HCT116 (cell line): ENCODE measurements around the gene CREBRF. TPM values are rescaled to one million over a fixed set of nuclear protein-coding genes. Genes with fewer than 3 reads are reported as not detected.
A peak's percentile ranks its signal among the peaks of the same experiment; 100 is the strongest.

Experiments
- ATAC-seq: fragments of 200-7000 bp; cut with Tn5 transposase; 2 replicates; pipeline ENCODE4 v1.9.1; 2020; ENCODE audit warnings: mild to moderate bottlenecking, moderate library complexity
- BruUV-seq: library from RNA; stranded (reverse); fragments of 400-500 nt; replicated peaks from 2 replicates; lab custom pipeline; 2021; lab: Mats Ljungman, UMichigan
- CTCF ChIA-PET: fragments of 300-600 bp; sonication (Branson Sonifier 250); formaldehyde crosslinking; loops from one replicate; lab custom pipeline; 2021; ENCODE audit warnings: antibody characterized with exemption; lab: Charles Lee
- POLR2A ChIA-PET: fragments of 300-600, 350-600 bp; sonication (Branson Sonifier 250); formaldehyde crosslinking; loops from one replicate; lab custom pipeline; 2021; ENCODE audit warnings: antibody characterized with exemption; lab: Charles Lee
- RAD21 ChIA-PET, 2 experiments: fragments of 300-600 bp; sonication (Branson Sonifier 250); formaldehyde crosslinking; loops; one replicate each; lab custom pipeline; 2023; ENCODE audit warnings: low total read pairs in 2 of 2; ENCODE audit not compliant: uncharacterized antibody in 2 of 2, unreplicated experiment in 2 of 2, low non-redundant PET in 1 of 2; lab: Charles Lee
- DNase-seq: peaks from one replicate; pipeline ENCODE4 v3.0.0-alpha.2; 2010; ENCODE audit warnings: low read depth, low spot score
- H2AFZ ChIP-seq: fragments of 200-600 bp; shearing (Covaris generic), sonication (generic); 2 replicates; pipeline ENCODE4 v1.6.1; 2017; ENCODE audit warnings: low read depth, mixed run types, mixed read lengths, antibody characterized with exemption, low read length; ENCODE audit not compliant: poor library complexity, severe bottlenecking
- H3K27ac ChIP-seq: 2 replicates; pipeline ENCODE4 v1.5.1; 2012; ENCODE audit warnings: low read depth, low read length
- H3K27me3 ChIP-seq: fragments of 200-600 bp; sonication (generic); 2 replicates; pipeline ENCODE4 v1.6.1; 2016; ENCODE audit warnings: mixed run types, low read length, mixed read lengths; ENCODE audit not compliant: insufficient read depth
- H3K36me3 ChIP-seq, 2 experiments: fragments of 200-500 bp in 1 of 2; fragments of 200-600 bp in 1 of 2; sonication (Bioruptor generic) in 1 of 2; sonication (generic) in 1 of 2; 2 replicates each; pipeline versions ENCODE4 v1.5.1 to v1.6.1; 2014 to 2016; ENCODE audit warnings: low read length in 2 of 2, inconsistent platforms in 1 of 2, mixed read lengths in 1 of 2, mixed run types in 1 of 2; ENCODE audit not compliant: insufficient read depth in 2 of 2, control insufficient read depth in 1 of 2
- H3K4me1 ChIP-seq, 2 experiments: fragments of 200-600 bp in 1 of 2; sonication (generic) in 1 of 2; 2 replicates each; pipeline versions ENCODE4 v1.5.1 to v1.6.1; 2012 to 2017; ENCODE audit warnings: low read length in 2 of 2, inconsistent platforms in 1 of 2, mild to moderate bottlenecking in 1 of 2, mixed read lengths in 1 of 2, mixed run types in 1 of 2, moderate library complexity in 1 of 2; ENCODE audit not compliant: insufficient read depth in 2 of 2, control insufficient read depth in 1 of 2
- H3K4me2 ChIP-seq: fragments of 200-600 bp; sonication (generic); 2 replicates; pipeline ENCODE4 v1.6.1; 2017; ENCODE audit warnings: mixed run types, low read length, mixed read lengths
- H3K4me3 ChIP-seq, 2 experiments: fragments of 200-600 bp in 1 of 2; sonication (generic) in 1 of 2; replicated peaks in 1 of 2; 2 replicates each; pipeline ENCODE4 v1.5.1; 2011 to 2016; ENCODE audit warnings: low read length in 2 of 2, control low read depth in 1 of 2, low read depth in 1 of 2, mild to moderate bottlenecking in 1 of 2, mixed read lengths in 1 of 2, mixed run types in 1 of 2
- H3K79me2 ChIP-seq: fragments of 200-600 bp; sonication (generic); 2 replicates; pipeline ENCODE4 v1.6.1; 2017; ENCODE audit warnings: mild to moderate bottlenecking, mixed run types, low read length, moderate library complexity, mixed read lengths; ENCODE audit not compliant: insufficient read depth
- H3K9ac ChIP-seq: fragments of 200-600 bp; sonication (generic); 2 replicates; pipeline ENCODE4 v1.6.1; 2016; ENCODE audit warnings: low read length, mixed read lengths
- H3K9me2 ChIP-seq: fragments of 200-600 bp; sonication (generic), shearing (Covaris generic); 2 replicates; pipeline ENCODE4 v1.6.1; 2017; ENCODE audit warnings: mixed run types, mild to moderate bottlenecking, moderate library complexity; ENCODE audit not compliant: insufficient read depth
- H3K9me3 ChIP-seq, 2 experiments: fragments of 200-500 bp in 1 of 2; fragments of 200-600 bp in 1 of 2; sonication (Bioruptor generic) in 1 of 2; sonication (generic) in 1 of 2; 2 replicates each; pipeline ENCODE4 v1.6.1; 2014 to 2017; ENCODE audit warnings: low read length in 2 of 2, mixed read lengths in 2 of 2, inconsistent platforms in 1 of 2, low read depth in 1 of 2, mild to moderate bottlenecking in 1 of 2, mixed run types in 1 of 2, moderate library complexity in 1 of 2; ENCODE audit not compliant: control insufficient read depth in 1 of 2, insufficient read depth in 1 of 2
- H4K20me1 ChIP-seq: fragments of 200-600 bp; sonication (generic), shearing (Covaris generic); 2 replicates; pipeline ENCODE4 v1.6.1; 2017; ENCODE audit warnings: mixed run types, mild to moderate bottlenecking, moderate library complexity; ENCODE audit not compliant: insufficient read depth
- CBX3 ChIP-seq: IDR thresholded peaks from 2 replicates; pipeline ENCODE4 v1.6.1; 2012; ENCODE audit warnings: low read depth
- EGR1 ChIP-seq: IDR thresholded peaks from 2 replicates; pipeline ENCODE4 v1.6.1; 2012; ENCODE audit warnings: low read depth
- ELF1 ChIP-seq: IDR thresholded peaks from 2 replicates; pipeline ENCODE4 v1.6.1; 2012; ENCODE audit warnings: low read depth, borderline replicate concordance
- EZH2 ChIP-seq: fragments of 200-600 bp; sonication (generic); IDR thresholded peaks from 2 replicates; pipeline ENCODE4 v1.6.1; 2017; ENCODE audit warnings: antibody characterized with exemption, mixed run types
- EZH2phosphoT487 ChIP-seq: fragments of 200-600 bp; IDR thresholded peaks from 2 replicates; pipeline ENCODE4 v1.6.1; 2018; ENCODE audit warnings: antibody characterized with exemption, borderline replicate concordance
- POLR2A ChIP-seq: IDR thresholded peaks from 2 replicates; pipeline ENCODE4 v1.7.0; 2011; ENCODE audit warnings: borderline replicate concordance; ENCODE audit not compliant: insufficient read depth, insufficient read length; ENCODE audit errors: extremely low read depth
- RAD21 ChIP-seq: IDR thresholded peaks from 2 replicates; pipeline ENCODE4 v1.6.1; 2012; ENCODE audit warnings: low read depth, mild to moderate bottlenecking
- SP1 ChIP-seq: IDR thresholded peaks from 2 replicates; pipeline ENCODE4 v1.6.1; 2012; ENCODE audit warnings: low read depth
- ZFX ChIP-seq: fragments of 450-650 bp; IDR thresholded peaks from 2 replicates; pipeline ENCODE4 v1.6.1; 2017
- intact Hi-C: fragments of 100-400 bp; cut with micrococcal nuclease; formaldehyde crosslinking; loops from 2 replicates; pipeline ENCODE4 v1.10.0; 2022
- total RNA-seq: library from RNA; stranded (reverse); gene quantifications from one replicate; pipeline ENCODE4 v1.2.1, GENCODE V29; 2021; ENCODE audit not compliant: unreplicated experiment
- TF ChIP-seq, protein P1 (sequence below): IDR thresholded peaks from 2 replicates; pipeline ENCODE4 v1.6.1; 2011; ENCODE audit warnings: mild to moderate bottlenecking, low read length, moderate library complexity; ENCODE audit not compliant: insufficient replicate concordance; ENCODE audit errors: extremely low read depth
- TF ChIP-seq, protein P2 (sequence below): IDR thresholded peaks from 2 replicates; pipeline ENCODE4 v1.6.1; 2012
- TF ChIP-seq, protein P3 (sequence below), 3 experiments: fragments of 200-600 bp in 1 of 3; sonication (generic) in 1 of 3; IDR thresholded peaks in 2 of 3; conservative IDR thresholded peaks in 1 of 3; 2 replicates each; pipeline ENCODE4 v1.5.1; 2012 to 2017; ENCODE audit warnings: low read depth in 2 of 3, low read length in 2 of 3, antibody characterized with exemption in 1 of 3, borderline replicate concordance in 1 of 3, control low read depth in 1 of 3, mild to moderate bottlenecking in 1 of 3, mixed read lengths in 1 of 3, mixed run types in 1 of 3, moderate library complexity in 1 of 3; ENCODE audit not compliant: insufficient read depth in 1 of 3
- TF ChIP-seq, protein P4 (sequence below): IDR thresholded peaks from 2 replicates; pipeline ENCODE4 v1.6.1; 2012

Gene CREBRF
- total RNA-seq, 1 experiment from 2014 or later = 7.7 TPM

DNA sequence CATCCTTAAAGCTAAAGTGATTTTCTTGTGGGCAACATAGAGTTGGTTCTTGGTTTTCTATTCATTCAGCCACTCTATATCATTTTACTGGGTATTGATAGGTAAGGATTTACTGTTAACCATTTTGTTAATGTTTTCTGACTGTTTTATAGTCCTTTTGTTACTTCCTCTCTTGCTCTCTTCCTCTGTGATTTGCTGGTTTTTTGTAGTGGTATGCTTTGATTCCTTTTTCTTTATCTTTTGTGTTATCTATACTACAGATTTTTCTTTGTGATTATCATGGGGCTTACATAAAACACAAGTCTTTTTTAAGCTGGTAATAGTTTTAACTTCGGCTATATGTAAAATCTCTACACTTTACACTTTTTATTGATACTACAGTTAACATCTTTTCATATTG is 43.3 kb downstream of the CREBRF start (continued):
- TF ChIP-seq, protein P1, sequence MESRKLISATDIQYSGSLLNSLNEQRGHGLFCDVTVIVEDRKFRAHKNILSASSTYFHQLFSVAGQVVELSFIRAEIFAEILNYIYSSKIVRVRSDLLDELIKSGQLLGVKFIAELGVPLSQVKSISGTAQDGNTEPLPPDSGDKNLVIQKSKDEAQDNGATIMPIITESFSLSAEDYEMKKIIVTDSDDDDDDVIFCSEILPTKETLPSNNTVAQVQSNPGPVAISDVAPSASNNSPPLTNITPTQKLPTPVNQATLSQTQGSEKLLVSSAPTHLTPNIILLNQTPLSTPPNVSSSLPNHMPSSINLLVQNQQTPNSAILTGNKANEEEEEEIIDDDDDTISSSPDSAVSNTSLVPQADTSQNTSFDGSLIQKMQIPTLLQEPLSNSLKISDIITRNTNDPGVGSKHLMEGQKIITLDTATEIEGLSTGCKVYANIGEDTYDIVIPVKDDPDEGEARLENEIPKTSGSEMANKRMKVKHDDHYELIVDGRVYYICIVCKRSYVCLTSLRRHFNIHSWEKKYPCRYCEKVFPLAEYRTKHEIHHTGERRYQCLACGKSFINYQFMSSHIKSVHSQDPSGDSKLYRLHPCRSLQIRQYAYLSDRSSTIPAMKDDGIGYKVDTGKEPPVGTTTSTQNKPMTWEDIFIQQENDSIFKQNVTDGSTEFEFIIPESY = no peak

DNA sequence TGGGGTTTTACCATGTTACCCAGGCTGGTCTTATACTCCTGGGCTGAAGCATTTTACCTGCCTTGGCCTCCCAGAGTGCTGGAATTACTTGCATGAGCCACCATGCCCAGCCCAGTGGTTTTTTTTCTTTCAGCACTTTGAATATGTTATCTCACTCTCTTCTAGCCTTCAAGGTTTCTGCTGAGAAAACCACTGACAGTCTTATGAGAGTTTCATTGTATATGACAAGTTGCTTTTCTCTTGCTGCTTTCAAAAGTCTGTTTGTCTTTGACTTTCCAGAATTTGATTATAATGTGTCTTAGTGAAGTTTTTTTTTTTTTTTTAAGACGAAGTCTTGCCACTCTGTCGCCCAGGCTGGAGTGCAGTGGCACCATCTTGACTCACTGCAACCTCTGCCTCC is 45.1 kb downstream of the CREBRF start:
- Histone ChIP-seq H4K20me1 (no peaks in the 10 kb centered on the region), H3K9me3 (no peaks in the 10 kb centered on the region), H3K4me3 (no peak overlapping the region), H3K9ac (no peak overlapping the region), H3K9me2 (no peaks in the 10 kb centered on the region), H3K79me2 (no peaks in the 10 kb centered on the region), H2AFZ (no peak overlapping the region), H3K27ac (no peak overlapping the region), H3K36me3 (no peaks in the 10 kb centered on the region), H3K4me2 (no peak overlapping the region), H3K4me1 (no peaks in the 10 kb centered on the region), H3K27me3 (no peaks in the 10 kb centered on the region)
- RAD21 ChIA-PET = no interaction called here
- no TSS peak for BruUV-seq
- intact Hi-C loops = no loop called here
- ATAC-seq (no peak), DNase-seq (no peak)
- CTCF ChIA-PET = no interaction called here
- TF ChIP-seq EZH2 (no peak), CBX3 (0 out of 2 replicates have a peak, but pooled peaks have one; percentile 37)
- POLR2A ChIA-PET = no interaction called here

DNA sequence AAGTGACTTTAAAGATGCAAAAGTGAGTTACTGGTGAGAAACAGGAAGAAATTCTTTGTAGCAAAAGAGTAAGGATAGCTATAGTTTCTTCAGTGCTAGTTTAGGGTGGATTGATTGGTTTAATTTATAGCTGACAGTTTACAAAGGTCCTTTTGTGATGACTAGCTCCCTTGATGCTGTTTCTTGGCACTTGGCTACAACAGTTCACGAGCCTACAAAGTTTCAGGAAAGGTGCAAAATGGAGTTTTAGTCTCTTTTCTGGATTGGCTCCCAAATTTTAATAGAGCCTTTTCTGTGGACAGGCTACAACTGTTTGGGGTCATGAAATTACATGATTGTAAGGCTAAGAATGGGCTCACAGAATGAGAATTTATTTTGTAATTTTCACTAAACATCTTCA is 47.3 kb downstream of the CREBRF start:
- no peak overlapping the region for H2AFZ ChIP-seq
- DNase-seq (no peak), ATAC-seq (no peak)
- H3K9ac ChIP-seq = no peak overlapping the region
- H3K27me3 ChIP-seq = no peaks in the 10 kb centered on the region
- no peaks in the 10 kb centered on the region for H4K20me1 ChIP-seq
- BruUV-seq = no TSS peak
- H3K9me3 ChIP-seq = no peaks in the 10 kb centered on the region
- H3K79me2 ChIP-seq = no peaks in the 10 kb centered on the region
- no peaks in the 10 kb centered on the region for H3K9me2 ChIP-seq
- H3K36me3 ChIP-seq = no peaks in the 10 kb centered on the region
- RAD21 ChIA-PET = no interaction called here
- POLR2A ChIA-PET = no interaction called here
- CTCF ChIA-PET = no interaction called here
- H3K4me2 ChIP-seq = no peak overlapping the region
- H3K27ac ChIP-seq = no peak overlapping the region
- H3K4me3 ChIP-seq = no peak overlapping the region
- intact Hi-C loops = no loop called here
- H3K4me1 ChIP-seq = no peaks in the 10 kb centered on the region
- no peak for TF ChIP-seq POLR2A
- TF ChIP-seq RAD21 = no peak
- TF ChIP-seq, protein P2, sequence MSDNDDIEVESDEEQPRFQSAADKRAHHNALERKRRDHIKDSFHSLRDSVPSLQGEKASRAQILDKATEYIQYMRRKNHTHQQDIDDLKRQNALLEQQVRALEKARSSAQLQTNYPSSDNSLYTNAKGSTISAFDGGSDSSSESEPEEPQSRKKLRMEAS = no peak
- no peak for TF ChIP-seq EZH2
- TF ChIP-seq, protein P3, sequence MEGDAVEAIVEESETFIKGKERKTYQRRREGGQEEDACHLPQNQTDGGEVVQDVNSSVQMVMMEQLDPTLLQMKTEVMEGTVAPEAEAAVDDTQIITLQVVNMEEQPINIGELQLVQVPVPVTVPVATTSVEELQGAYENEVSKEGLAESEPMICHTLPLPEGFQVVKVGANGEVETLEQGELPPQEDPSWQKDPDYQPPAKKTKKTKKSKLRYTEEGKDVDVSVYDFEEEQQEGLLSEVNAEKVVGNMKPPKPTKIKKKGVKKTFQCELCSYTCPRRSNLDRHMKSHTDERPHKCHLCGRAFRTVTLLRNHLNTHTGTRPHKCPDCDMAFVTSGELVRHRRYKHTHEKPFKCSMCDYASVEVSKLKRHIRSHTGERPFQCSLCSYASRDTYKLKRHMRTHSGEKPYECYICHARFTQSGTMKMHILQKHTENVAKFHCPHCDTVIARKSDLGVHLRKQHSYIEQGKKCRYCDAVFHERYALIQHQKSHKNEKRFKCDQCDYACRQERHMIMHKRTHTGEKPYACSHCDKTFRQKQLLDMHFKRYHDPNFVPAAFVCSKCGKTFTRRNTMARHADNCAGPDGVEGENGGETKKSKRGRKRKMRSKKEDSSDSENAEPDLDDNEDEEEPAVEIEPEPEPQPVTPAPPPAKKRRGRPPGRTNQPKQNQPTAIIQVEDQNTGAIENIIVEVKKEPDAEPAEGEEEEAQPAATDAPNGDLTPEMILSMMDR (IDR thresholded peaks at IDR 0.05 in 2 of 3, conservative IDR thresholded peaks at IDR 0.05 in 1 of 3; ENCODE audit: borderline replicate concordance in 1 of 3, insufficient read depth in 1 of 3, low read depth in 2 of 3, low read length in 2 of 3) = no peak
- no peak for TF ChIP-seq ELF1
- TF ChIP-seq SP1 = no peak
- TF ChIP-seq EGR1 = no peak
- TF ChIP-seq EZH2phosphoT487 = no peak
- no peak for TF ChIP-seq CBX3
- TF ChIP-seq, protein P1 = no peak
- TF ChIP-seq, protein P4, sequence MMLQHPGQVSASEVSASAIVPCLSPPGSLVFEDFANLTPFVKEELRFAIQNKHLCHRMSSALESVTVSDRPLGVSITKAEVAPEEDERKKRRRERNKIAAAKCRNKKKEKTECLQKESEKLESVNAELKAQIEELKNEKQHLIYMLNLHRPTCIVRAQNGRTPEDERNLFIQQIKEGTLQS = no peak
- TF ChIP-seq ZFX = no peak
